Inferior parietal cortex (tissue), 1 donor: ENCODE measurements around the gene SCIN.
"Not testable (repeated sequence)": the region's sequence is repeated elsewhere in the genome, so short reads cannot be mapped to it uniquely, and the experiment has no call there.

Experiments
- DNase-seq: peaks from one replicate; pipeline ENCODE4 v3.0.0-alpha.2; 2016; ENCODE audit errors: extremely low spot score

The SCIN gene

GRCh38 chr7:12612622-12613021, 42.1 kb downstream of the SCIN start:
- no peak for DNase-seq

GRCh38 chr7:12619461-12620069, 49.0 kb downstream of the SCIN start:
- DNase-seq, result no peak

- DNase-seq, result no peak
Observed at GRCh38 chr7:12620371-12620770, 49.9 kb downstream of the SCIN start.

- no peak for DNase-seq
Observed at GRCh38 chr7:12623223-12623622, 52.7 kb downstream of the SCIN start.

GRCh38 chr7:12623885-12624498, 53.5 kb downstream of the SCIN start:
- DNase-seq, result peak; percentile 54

- no peak for DNase-seq
Observed at GRCh38 chr7:12625836-12626235, 55.3 kb downstream of the SCIN start.

- DNase-seq, result no peak
Observed at GRCh38 chr7:12629816-12630512, 59.4 kb downstream of the SCIN start.

GRCh38 chr7:12630513-12630819, 59.9 kb downstream of the SCIN start:
- no peak for DNase-seq

GRCh38 chr7:12633582-12633981, 63.1 kb downstream of the SCIN start:
- DNase-seq, result no peak

- no peak for DNase-seq
Observed at GRCh38 chr7:12635830-12636229, 65.3 kb downstream of the SCIN start.

- DNase-seq, result no peak
Observed at GRCh38 chr7:12637328-12637727, 66.8 kb downstream of the SCIN start.

- DNase-seq, result peak; percentile 22
Observed at GRCh38 chr7:12637819-12638592, 67.5 kb downstream of the SCIN start.

- peak; percentile 85 for DNase-seq
Observed at GRCh38 chr7:12638851-12639456, 68.4 kb downstream of the SCIN start.

- DNase-seq, result no peak
Observed at GRCh38 chr7:12640299-12641096, 70.0 kb downstream of the SCIN start.

GRCh38 chr7:12641196-12641595, 70.7 kb downstream of the SCIN start:
- DNase-seq, result no peak

GRCh38 chr7:12642508-12642907, 72.0 kb downstream of the SCIN start:
- no peak for DNase-seq

GRCh38 chr7:12643001-12643643, 72.6 kb downstream of the SCIN start:
- DNase-seq, result no peak

- DNase-seq, result no peak
Observed at GRCh38 chr7:12643644-12644043, 73.1 kb downstream of the SCIN start.

GRCh38 chr7:12645212-12645611, 74.7 kb downstream of the SCIN start:
- DNase-seq, result not testable (repeated sequence)

GRCh38 chr7:12646139-12646538, 75.6 kb downstream of the SCIN start:
- DNase-seq, result no peak
